UCSD-AML1 (cell line): Measurements from ENCODE around the gene NME4.

Experiments used
- DNase-seq: peaks from one replicate; lab custom pipeline; 2025; ENCODE audit not compliant: unreplicated experiment; lab: John Stamatoyannopoulos, UW

NME4 gene

GRCh38 chr16:425082-425718, 28.2 kb downstream of the NME4 start, which contains the start of gene RAB11FIP3:
Gene RAB11FIP3, plus strand, starts transcription at chr16:425649. Its CDS starts 358 bp downstream, at chr16:426007.
- DNase-seq, result peak; percentile 88

- DNase-seq, result no peak
Observed at GRCh38 chr16:425740-426114, 28.7 kb downstream of the NME4 start.

GRCh38 chr16:426115-426905, 29.3 kb downstream of the NME4 start:
- no peak for DNase-seq

GRCh38 chr16:426906-427249, 29.9 kb downstream of the NME4 start:
- DNase-seq, result no peak

GRCh38 chr16:427250-427649, 30.3 kb downstream of the NME4 start:
- no peak for DNase-seq

GRCh38 chr16:430904-431303, 33.9 kb downstream of the NME4 start:
- DNase-seq, result no peak

GRCh38 chr16:440627-441026, 43.6 kb downstream of the NME4 start:
- no peak for DNase-seq

GRCh38 chr16:441447-441846, 44.4 kb downstream of the NME4 start:
- no peak for DNase-seq

- DNase-seq, result no peak
Observed at GRCh38 chr16:442976-443375, 46.0 kb downstream of the NME4 start.

- no peak for DNase-seq
Observed at GRCh38 chr16:444027-444426, 47.0 kb downstream of the NME4 start.

- DNase-seq, result no peak
Observed at GRCh38 chr16:445566-445965, 48.6 kb downstream of the NME4 start.
